ENCODE data around the gene BAD. TPM values are rescaled to one million over a fixed set of nuclear protein-coding genes. Genes with fewer than 3 reads are reported as not detected.

BAD gene
- total RNA-seq, 1 donor from 2014 or later: 47.0 TPM

DNA sequence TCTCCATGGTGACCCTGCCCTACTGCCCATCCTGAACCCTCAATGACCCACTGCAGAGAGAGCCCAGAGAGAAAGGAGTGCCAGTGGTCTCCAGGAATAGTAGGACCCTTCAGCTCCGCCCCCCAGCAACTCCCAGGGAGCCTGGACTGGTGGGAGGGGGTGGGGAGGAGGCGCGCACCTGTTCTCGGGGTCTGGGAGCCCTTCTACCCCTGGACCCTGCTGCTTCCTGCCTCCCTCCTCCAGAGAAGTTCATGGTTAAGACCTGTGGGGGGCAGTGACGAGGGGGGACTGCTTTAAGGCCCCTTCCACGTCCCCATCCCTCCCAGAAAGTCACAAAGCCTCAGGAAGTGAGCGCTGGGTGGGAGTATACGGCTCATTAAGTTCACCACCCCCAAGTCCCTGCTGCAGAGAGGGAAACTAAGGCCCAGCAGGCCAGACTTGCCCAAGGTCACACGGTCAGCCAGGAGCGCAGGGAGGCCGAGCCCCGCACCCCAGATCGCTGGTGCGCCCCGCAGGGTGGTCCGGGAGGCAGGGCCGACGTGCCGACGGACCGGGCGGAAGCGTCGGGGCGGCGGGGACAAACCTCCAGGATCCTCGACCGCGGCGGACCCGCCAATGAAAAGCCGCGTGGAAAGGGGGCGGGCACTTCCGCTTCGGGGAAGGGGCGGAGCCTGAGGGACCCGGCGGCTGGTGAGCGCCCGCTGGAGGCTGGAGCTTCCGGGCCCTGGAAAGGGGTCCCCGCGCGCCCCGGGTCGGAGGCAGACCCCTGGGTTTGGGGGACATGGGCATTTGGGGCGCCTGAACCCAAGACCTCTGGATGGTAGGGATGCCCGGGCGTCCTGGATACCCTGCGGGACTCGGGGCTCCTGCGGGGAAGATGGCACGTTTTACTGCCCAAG is 58.6 kb downstream of the BAD start, which contains the start of the genes NUDT22 and TRPT1:
Gene NUDT22 (plus strand): TSS at position 667 of the 899 bp plus-strand sequence. CDS start 379 bp downstream, outside the sequence.
Gene TRPT1 (minus strand): TSS at position 579 of the 899 bp plus-strand sequence. CDS start 326 bp downstream, at position 253.
- H3K4me3 Mint-ChIP-seq (ENCODE audit: unreplicated experiment): peak within 1 kb of the TSS; percentile 87
- no peaks in the 10 kb centered on the region for H3K36me3 Mint-ChIP-seq (ENCODE audit: unreplicated experiment)
- peak; percentile 95 for DNase-seq
- peaks cover under 1% of the 10 kb centered on the region for H3K9me3 Mint-ChIP-seq (ENCODE audit: unreplicated experiment)
- H3K27me3 Mint-ChIP-seq (ENCODE audit: unreplicated experiment): peaks cover 4% of the 10 kb centered on the region
- H3K27ac Mint-ChIP-seq (ENCODE audit: unreplicated experiment): no peak within 1 kb of the TSS
- TF ChIP-seq CTCF (IDR thresholded peaks at IDR 0.05; ENCODE audit: partially characterized antibody, unreplicated experiment): peak; percentile 54
- H3K4me1 Mint-ChIP-seq (ENCODE audit: low read depth, unreplicated experiment): no peaks in the 10 kb centered on the region

- no peak overlapping the region for H3K27ac Mint-ChIP-seq (ENCODE audit: unreplicated experiment)
These were observed 59.4 kb downstream of the BAD start for GRCh38 chr11:64224891-64225607.

DNA sequence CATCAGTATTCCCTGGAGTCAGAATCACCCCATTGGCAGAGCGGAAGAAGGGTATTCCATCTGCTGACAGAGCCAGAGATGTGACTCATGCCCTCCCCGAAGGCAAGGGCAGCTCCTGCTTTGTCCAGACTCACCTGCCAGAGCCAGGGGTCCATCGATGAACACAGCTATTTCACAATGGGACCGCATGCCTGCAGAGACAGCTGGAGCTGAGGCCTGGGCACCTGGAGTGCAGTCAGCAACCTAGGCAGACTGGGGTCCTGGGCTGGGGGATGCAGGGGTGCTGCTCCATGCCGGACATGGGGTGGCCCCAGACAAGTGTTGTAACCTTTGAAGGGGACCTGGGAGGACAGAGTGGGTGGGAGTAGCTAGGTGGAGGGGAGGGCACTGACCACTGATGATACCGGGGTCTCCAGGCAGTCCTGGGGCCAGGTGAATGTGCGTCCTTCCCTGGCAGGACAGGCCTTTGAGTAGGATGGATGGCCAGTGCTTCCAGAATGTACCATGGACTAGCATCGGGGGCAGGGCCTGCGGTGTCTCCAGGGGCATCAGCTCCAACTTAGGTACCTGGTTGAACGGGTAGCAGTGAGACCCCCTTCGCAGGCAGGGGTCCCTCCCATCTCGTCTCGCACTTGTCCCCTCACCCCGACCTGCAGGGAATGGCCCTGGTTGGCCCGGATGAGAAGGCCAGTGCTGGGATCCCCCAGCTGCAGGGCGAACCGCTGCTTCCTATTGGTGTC is 60.1 kb downstream of the BAD start:
- H3K4me3 Mint-ChIP-seq (ENCODE audit: unreplicated experiment): no peak overlapping the region
- H3K4me1 Mint-ChIP-seq (ENCODE audit: low read depth, unreplicated experiment): no peaks in the 10 kb centered on the region
- H3K27me3 Mint-ChIP-seq (ENCODE audit: unreplicated experiment): peaks cover 4% of the 10 kb centered on the region
- DNase-seq: no peak
- no peaks in the 10 kb centered on the region for H3K36me3 Mint-ChIP-seq (ENCODE audit: unreplicated experiment)
- H3K9me3 Mint-ChIP-seq (ENCODE audit: unreplicated experiment): no peaks in the 10 kb centered on the region
- H3K27ac Mint-ChIP-seq (ENCODE audit: unreplicated experiment): no peak overlapping the region
- TF ChIP-seq CTCF (IDR thresholded peaks at IDR 0.05; ENCODE audit: partially characterized antibody, unreplicated experiment): no peak

More at GRCh38 chr11:64224891-64225607, 59.4 kb downstream of the BAD start:
- TF ChIP-seq CTCF (IDR thresholded peaks at IDR 0.05; ENCODE audit: partially characterized antibody, unreplicated experiment): no peak
- Mint-ChIP-seq H3K27me3 (ENCODE audit: unreplicated experiment) (peaks cover 4% of the 10 kb centered on the region), H3K4me3 (ENCODE audit: unreplicated experiment) (peak overlapping the region; percentile 87), H3K4me1 (ENCODE audit: low read depth, unreplicated experiment) (no peaks in the 10 kb centered on the region), H3K36me3 (ENCODE audit: unreplicated experiment) (no peaks in the 10 kb centered on the region), H3K9me3 (ENCODE audit: unreplicated experiment) (no peaks in the 10 kb centered on the region)
- DNase-seq: no peak

GRCh38 chr11:64223001-64223651 is 61.3 kb downstream of the BAD start:
- Mint-ChIP-seq H3K36me3 (ENCODE audit: unreplicated experiment) (no peaks in the 10 kb centered on the region), H3K27me3 (ENCODE audit: unreplicated experiment) (peaks cover 2% of the 10 kb centered on the region), H3K4me3 (ENCODE audit: unreplicated experiment) (no peak overlapping the region), H3K9me3 (ENCODE audit: unreplicated experiment) (no peaks in the 10 kb centered on the region), H3K27ac (ENCODE audit: unreplicated experiment) (no peak overlapping the region), H3K4me1 (ENCODE audit: low read depth, unreplicated experiment) (no peaks in the 10 kb centered on the region)
- no peak for TF ChIP-seq CTCF (IDR thresholded peaks at IDR 0.05; ENCODE audit: partially characterized antibody, unreplicated experiment)
- no peak for DNase-seq
